Kidney (tissue), 14 donors: ENCODE measurements around the gene MYO15A. TPM values are rescaled to one million over a fixed set of nuclear protein-coding genes. Genes with fewer than 3 reads are reported as not detected.

Experiments used
- DNase-seq, 5 donors: peaks; one replicate each; pipeline ENCODE4 v3.0.0-alpha.2; 2013 to 2020
- FAIRE-seq: peaks from 2 replicates; lab custom pipeline; 2012; peaks lifted over from hg19 to GRCh38; lab: Jason Lieb, UNC
- H3K27ac ChIP-seq, 2 donors: one replicate each; pipeline ENCODE4 v1.7.0; 2013; ENCODE audit warnings: low read depth in 2 of 2, low read length in 2 of 2, inconsistent platforms in 1 of 2
- H3K27me3 ChIP-seq: one replicate; pipeline ENCODE4 v1.7.1; 2013; ENCODE audit warnings: low read length, inconsistent platforms; ENCODE audit not compliant: control insufficient read depth, insufficient read depth
- H3K36me3 ChIP-seq, 3 donors: one replicate each; pipeline versions ENCODE4 v1.7.0 to v1.7.1; 2013; ENCODE audit warnings: low read length in 3 of 3, control low read depth in 1 of 3, inconsistent platforms in 1 of 3; ENCODE audit not compliant: insufficient read depth in 3 of 3, control insufficient read depth in 2 of 3
- H3K4me1 ChIP-seq, 3 donors: one replicate each; pipeline versions ENCODE4 v1.7.0 to v1.7.1; 2013; ENCODE audit warnings: low read length in 3 of 3, inconsistent platforms in 1 of 3, low read depth in 1 of 3; ENCODE audit not compliant: control insufficient read depth in 2 of 3, insufficient read depth in 2 of 3
- H3K4me3 ChIP-seq, 3 donors: one replicate each; pipeline versions ENCODE4 v1.7.0 to v1.8.1; 2013; ENCODE audit warnings: low read length in 3 of 3, control low read depth in 1 of 3, inconsistent platforms in 1 of 3
- H3K9ac ChIP-seq, 3 donors: one replicate each; pipeline versions ENCODE4 v1.7.0 to v1.7.1; 2013; ENCODE audit warnings: low read length in 3 of 3, control low read depth in 1 of 3, inconsistent platforms in 1 of 3
- H3K9me3 ChIP-seq, 3 donors: one replicate each; pipeline versions ENCODE4 v1.7.0 to v1.7.1; 2013; ENCODE audit warnings: low read length in 3 of 3, control low read depth in 1 of 3, inconsistent platforms in 1 of 3; ENCODE audit not compliant: control insufficient read depth in 2 of 3, insufficient read depth in 1 of 3
- intact Hi-C: fragments of 100-400 bp; cut with DNase I; formaldehyde crosslinking; loops from one replicate; pipeline ENCODE4 v1.11.1; 2022
- polyA plus RNA-seq: library from polyadenylated mRNA; stranded (reverse); fragments of 350-450 nt; fragmentation: Illumina TruSeq; extraction: RNeasy Lipid Tissue Mini Kit (QIAGEN cat#74804); gene quantifications from one replicate; pipeline ENCODE4 v1.2.3, GENCODE V29; 2014; ENCODE audit warnings: low read depth, low replicate concordance; ENCODE audit not compliant: insufficient read depth
- total RNA-seq: library from RNA; stranded (reverse); fragmentation: NEBNext Ultra II Directional; extraction: Animal tissue kit (Norgen Biotek cat#: 25700); gene quantifications from one replicate; pipeline ENCODE4 v1.2.1, GENCODE V29; 2021
- TF ChIP-seq, protein P1 (sequence below): IDR thresholded peaks from 3 replicates; pipeline ENCODE4 v1.5.1; 2012; ENCODE audit warnings: mild to moderate bottlenecking, moderate library complexity, borderline replicate concordance; ENCODE audit not compliant: insufficient read depth; ENCODE audit errors: extremely low read depth
- donor health status: control.
- donor health status: control.
- donor health status: control.
- donor health status: control.
- donor health status: control.
- donor health status: DM: yes; HTN: yes; CAD: no.
- donor health status: Normal renal cell carcinoma (clear cell type).

MYO15A gene
- total and polyA plus RNA-seq, 2 donors from 2014 or later = 0.80 to 1.3 TPM

DNA sequence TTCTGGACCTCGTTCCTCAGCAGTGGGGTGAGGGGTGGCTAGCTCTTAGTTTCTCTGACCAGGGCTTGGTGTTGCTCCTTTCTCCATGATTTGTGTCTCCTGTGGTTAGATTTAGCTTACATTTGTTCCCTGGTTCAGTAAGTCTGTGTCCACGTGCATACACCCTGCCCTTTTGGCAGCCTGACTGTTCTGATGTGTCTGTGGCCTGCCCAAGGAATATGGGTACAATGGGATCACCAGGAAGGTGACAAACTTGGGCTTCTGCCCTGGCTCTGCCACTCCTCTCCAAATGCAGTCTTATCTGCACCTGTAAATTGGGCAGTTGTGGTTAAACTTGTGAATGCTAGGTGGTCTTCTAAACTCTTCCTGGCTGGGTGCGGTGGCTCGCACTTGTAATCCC is 92.6 kb downstream of the MYO15A start:
- intact Hi-C loops = no loop called here
- Histone ChIP-seq H3K27ac (no peak overlapping the region), H3K9ac (no peak overlapping the region), H3K9me3 (no peaks in the 10 kb centered on the region), H3K27me3 (no peaks in the 10 kb centered on the region), H3K36me3 (peaks cover 2 to 38% (median 28%) of the 10 kb centered on the region in 3 donors), H3K4me1 (peaks cover 0 to 46% (median 26%) of the 10 kb centered on the region in 3 donors), H3K4me3 (no peak overlapping the region)
- FAIRE-seq (no peak), DNase-seq (no peak)
- TF ChIP-seq, protein P1, sequence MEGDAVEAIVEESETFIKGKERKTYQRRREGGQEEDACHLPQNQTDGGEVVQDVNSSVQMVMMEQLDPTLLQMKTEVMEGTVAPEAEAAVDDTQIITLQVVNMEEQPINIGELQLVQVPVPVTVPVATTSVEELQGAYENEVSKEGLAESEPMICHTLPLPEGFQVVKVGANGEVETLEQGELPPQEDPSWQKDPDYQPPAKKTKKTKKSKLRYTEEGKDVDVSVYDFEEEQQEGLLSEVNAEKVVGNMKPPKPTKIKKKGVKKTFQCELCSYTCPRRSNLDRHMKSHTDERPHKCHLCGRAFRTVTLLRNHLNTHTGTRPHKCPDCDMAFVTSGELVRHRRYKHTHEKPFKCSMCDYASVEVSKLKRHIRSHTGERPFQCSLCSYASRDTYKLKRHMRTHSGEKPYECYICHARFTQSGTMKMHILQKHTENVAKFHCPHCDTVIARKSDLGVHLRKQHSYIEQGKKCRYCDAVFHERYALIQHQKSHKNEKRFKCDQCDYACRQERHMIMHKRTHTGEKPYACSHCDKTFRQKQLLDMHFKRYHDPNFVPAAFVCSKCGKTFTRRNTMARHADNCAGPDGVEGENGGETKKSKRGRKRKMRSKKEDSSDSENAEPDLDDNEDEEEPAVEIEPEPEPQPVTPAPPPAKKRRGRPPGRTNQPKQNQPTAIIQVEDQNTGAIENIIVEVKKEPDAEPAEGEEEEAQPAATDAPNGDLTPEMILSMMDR = no peak

GRCh38 chr17:18203308-18203707 is 94.8 kb downstream of the MYO15A start:
- TF ChIP-seq, protein P1 = no peak
- peaks cover 2 to 37% (median 32%) of the 10 kb centered on the region in 3 donors for H3K36me3 ChIP-seq
- FAIRE-seq (no peak), DNase-seq (no peak)
- no peaks in the 10 kb centered on the region for H3K27me3 ChIP-seq
- no peak overlapping the region for H3K9ac ChIP-seq
- no peaks in the 10 kb centered on the region for H3K9me3 ChIP-seq
- H3K27ac ChIP-seq = peak overlapping the region in 1 of 2 donors; percentile 61
- no peak overlapping the region for H3K4me3 ChIP-seq
- peaks cover 0 to 33% (median 13%) of the 10 kb centered on the region in 3 donors for H3K4me1 ChIP-seq
- intact Hi-C loops = no loop called here

- no peak overlapping the region for H3K27ac ChIP-seq
- TF ChIP-seq, protein P1 = no peak
- H3K9ac ChIP-seq = no peak overlapping the region
- peaks cover 0 to 13% (median 3%) of the 10 kb centered on the region in 3 donors for H3K4me1 ChIP-seq
- FAIRE-seq (no peak), DNase-seq (no peak)
- H3K27me3 ChIP-seq = no peaks in the 10 kb centered on the region
- peaks cover 2 to 54% (median 46%) of the 10 kb centered on the region in 3 donors for H3K36me3 ChIP-seq
- intact Hi-C loops = no loop called here
- H3K9me3 ChIP-seq = no peaks in the 10 kb centered on the region
- H3K4me3 ChIP-seq = no peak overlapping the region
These were observed 97.3 kb downstream of the MYO15A start for GRCh38 chr17:18205861-18206260.

GRCh38 chr17:18206962-18207361 is 98.4 kb downstream of the MYO15A start:
- H3K27ac ChIP-seq = no peak overlapping the region
- H3K4me3 ChIP-seq = no peak overlapping the region
- H3K4me1 ChIP-seq = peaks cover 0 to 10% (median 3%) of the 10 kb centered on the region in 3 donors
- intact Hi-C loops = no loop called here
- TF ChIP-seq, protein P1 = no peak
- peaks cover 4 to 54% (median 47%) of the 10 kb centered on the region in 3 donors for H3K36me3 ChIP-seq
- H3K9ac ChIP-seq = no peak overlapping the region
- FAIRE-seq (no peak), DNase-seq (no peak)
- H3K9me3 ChIP-seq = no peaks in the 10 kb centered on the region
- H3K27me3 ChIP-seq = no peaks in the 10 kb centered on the region
